ENCODE results near the gene ZNF701. TPM values are rescaled to one million over a fixed set of nuclear protein-coding genes. Genes with fewer than 3 reads are reported as not detected.

Gene ZNF701
- total RNA-seq, result 17.3 and 18.7 TPM in 2 replicates
- long read RNA-seq, transcript ZNF701-202 (4 exons, 2,634 nt), result major isoform, 10 of 13 reads
- long read RNA-seq, partial matches to known transcripts, result 0 of 13 reads
- long read RNA-seq, other reads (novel, unspliced or antisense), result 3 of 13 reads

DNA sequence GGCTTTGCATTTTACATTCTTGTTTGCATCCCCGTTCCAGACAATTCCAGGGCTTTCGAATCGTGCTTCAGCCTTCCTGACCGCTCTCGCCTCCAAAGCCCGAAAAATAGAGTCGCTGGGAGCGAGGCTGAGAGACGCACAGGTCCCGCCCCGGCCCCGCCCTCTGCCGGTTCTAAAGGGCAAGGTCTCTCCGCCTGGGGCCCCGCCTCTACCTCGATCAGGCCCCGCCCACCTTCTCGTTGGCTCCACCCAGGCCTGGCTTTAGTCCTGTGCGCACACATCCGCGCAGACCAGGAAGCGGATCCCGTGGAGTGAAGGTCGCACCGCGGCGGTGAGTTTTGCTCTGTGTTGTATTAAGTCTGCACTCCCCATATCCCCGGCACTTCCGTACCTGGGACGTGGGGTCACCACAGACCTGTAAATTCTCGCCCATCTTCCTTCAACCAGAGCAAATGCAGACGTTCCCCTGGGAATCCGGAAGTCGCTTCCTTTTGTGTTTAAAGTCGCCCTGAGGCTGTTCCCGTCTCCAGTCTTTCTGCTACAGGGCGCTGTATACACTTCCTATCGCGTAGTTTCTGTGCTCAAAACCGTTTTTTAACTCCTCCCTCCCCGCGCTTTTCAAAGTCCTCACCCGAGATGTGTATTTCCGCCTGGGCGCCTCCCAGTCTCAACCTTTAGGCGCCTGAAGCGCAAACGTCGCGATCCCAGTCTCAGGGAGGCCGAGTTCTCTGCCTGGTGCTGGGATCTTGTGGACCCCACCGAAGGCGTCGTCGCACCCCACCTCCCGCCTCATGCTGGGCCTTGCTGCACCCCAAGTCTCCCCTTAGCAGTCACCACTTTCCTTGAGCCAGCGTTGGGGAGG is at the start of gene ZNF701:
TSS of gene ZNF701 (plus strand) at position 288 of the 862 bp plus-strand sequence. CDS start 3,861 bp downstream, outside the sequence.
- peak within 1 kb of the TSS; percentile 98 for H3K27ac Mint-ChIP-seq (ENCODE audit: unreplicated experiment)
- peak; percentile 97 for DNase-seq (ENCODE audit: low read depth, low spot score)
- no peaks in the 10 kb centered on the region for H3K27me3 Mint-ChIP-seq (ENCODE audit: low read depth)
- H3K4me1 Mint-ChIP-seq, result peaks cover 28% of the 10 kb centered on the region
- H3K9me3 Mint-ChIP-seq, result no peaks in the 10 kb centered on the region
- TF ChIP-seq CTCF (conservative IDR thresholded peaks at IDR 0.05), result peak; percentile 49
- peak within 1 kb of the TSS; percentile 90 for H3K4me3 Mint-ChIP-seq
- peaks cover 12% of the 10 kb centered on the region for H3K36me3 Mint-ChIP-seq (ENCODE audit: low read depth)

DNA sequence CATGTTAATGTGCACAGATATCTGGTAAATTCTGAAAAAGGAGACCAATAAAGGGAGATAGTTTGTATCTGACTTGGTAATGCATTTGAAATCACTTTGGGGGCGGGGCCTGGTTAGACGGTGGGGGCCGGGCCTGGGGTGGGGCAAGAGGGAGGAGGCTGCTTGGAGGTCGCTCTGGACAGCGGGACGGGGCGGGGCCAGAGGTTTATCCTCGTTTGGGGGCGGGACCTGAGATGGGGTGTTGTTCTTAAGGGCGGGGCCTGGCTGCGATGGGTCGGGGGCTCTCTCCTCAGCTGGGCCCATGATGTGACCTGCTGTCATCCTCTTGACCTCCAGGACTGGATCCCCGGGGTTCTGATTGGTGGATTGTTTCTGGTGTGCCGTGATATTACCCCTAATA is 47.5 kb upstream of the ZNF701 start:
- no peak for DNase-seq (ENCODE audit: low read depth, low spot score)
- Mint-ChIP-seq H3K9me3 (no peaks in the 10 kb centered on the region), H3K4me1 (peaks cover 24% of the 10 kb centered on the region), H3K4me3 (peak overlapping the region; percentile 39), H3K27ac (ENCODE audit: unreplicated experiment) (no peak overlapping the region), H3K36me3 (ENCODE audit: low read depth) (no peaks in the 10 kb centered on the region), H3K27me3 (ENCODE audit: low read depth) (no peaks in the 10 kb centered on the region)
- TF ChIP-seq CTCF (conservative IDR thresholded peaks at IDR 0.05), result no peak

DNA sequence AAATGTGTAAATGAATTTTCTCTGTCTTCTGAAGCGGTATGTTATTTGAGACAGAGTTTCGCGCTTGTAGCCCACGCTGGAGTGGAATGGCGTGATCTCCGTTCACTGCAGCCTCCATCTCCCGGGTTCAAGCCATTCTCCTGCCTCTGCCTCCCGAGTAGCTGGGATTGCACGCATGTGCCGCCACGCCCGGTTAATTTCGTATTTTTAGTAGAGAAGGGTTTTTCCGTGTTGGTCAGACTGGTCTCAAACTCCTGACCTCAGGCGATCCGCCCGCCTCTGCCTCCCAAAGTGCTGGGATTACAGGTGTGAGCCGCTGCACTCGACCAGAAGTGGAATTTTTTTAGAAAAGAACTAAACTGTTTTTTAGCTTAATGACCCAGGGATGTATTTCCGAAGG is 46.0 kb upstream of the ZNF701 start:
- Mint-ChIP-seq H3K36me3 (ENCODE audit: low read depth) (no peaks in the 10 kb centered on the region), H3K27me3 (ENCODE audit: low read depth) (no peaks in the 10 kb centered on the region), H3K4me1 (peaks cover 27% of the 10 kb centered on the region), H3K9me3 (no peaks in the 10 kb centered on the region), H3K4me3 (no peak overlapping the region), H3K27ac (ENCODE audit: unreplicated experiment) (no peak overlapping the region)
- no peak for DNase-seq (ENCODE audit: low read depth, low spot score)
- TF ChIP-seq CTCF (conservative IDR thresholded peaks at IDR 0.05), result no peak

DNA sequence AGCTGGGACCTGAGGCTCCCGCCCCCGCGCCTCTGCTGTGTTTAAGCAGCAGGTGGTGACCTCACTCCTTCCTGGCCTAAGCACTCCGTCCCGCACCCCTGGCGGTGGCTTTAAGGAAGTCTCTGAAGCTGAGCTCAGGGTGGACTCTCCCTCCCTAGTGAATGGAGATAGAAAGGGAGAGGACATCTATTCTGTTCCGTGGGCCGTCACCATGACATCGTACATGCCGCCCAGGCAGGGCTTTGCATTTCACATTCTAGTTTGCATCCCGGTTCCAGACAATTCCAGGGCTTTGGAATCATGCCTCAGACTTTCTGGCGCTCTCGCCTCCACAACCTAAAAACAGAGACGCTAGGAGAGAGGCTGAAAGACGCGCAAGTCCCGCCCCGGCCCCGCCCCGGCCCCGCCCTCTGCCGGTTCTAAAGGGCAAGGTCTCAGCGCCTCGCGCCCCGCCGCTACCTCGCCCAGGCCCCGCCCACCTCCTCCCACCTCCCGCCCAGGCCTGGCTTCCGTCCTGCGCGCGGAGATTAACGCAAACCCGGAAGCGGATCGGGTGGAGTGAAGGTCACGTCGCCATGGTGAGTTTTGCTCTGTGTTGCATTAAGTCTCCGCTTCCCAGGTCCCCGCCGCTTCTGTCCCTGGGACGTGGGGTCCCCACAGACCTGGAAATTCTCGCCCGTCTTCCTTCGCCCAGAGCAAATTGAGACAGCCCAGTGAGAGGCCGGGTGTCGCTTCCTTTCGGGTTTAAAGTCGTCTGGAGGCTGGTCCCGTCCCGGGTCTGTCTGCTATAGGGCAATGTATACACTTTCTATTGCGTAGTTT is 42.7 kb upstream of the ZNF701 start, which contains the start of gene ZNF808:
TSS of gene ZNF808 (plus strand) at position 535 of the 822 bp plus-strand sequence. CDS start 15,617 bp downstream, outside the sequence.
- Mint-ChIP-seq H3K36me3 (ENCODE audit: low read depth) (no peaks in the 10 kb centered on the region), H3K9me3 (no peaks in the 10 kb centered on the region), H3K4me3 (peak within 1 kb of the TSS; percentile 95), H3K27me3 (ENCODE audit: low read depth) (no peaks in the 10 kb centered on the region), H3K4me1 (peaks cover 19% of the 10 kb centered on the region), H3K27ac (ENCODE audit: unreplicated experiment) (peak within 1 kb of the TSS; percentile 97)
- peak; percentile 86 for DNase-seq (ENCODE audit: low read depth, low spot score)
- TF ChIP-seq CTCF (conservative IDR thresholded peaks at IDR 0.05), result peak; percentile 75

DNA sequence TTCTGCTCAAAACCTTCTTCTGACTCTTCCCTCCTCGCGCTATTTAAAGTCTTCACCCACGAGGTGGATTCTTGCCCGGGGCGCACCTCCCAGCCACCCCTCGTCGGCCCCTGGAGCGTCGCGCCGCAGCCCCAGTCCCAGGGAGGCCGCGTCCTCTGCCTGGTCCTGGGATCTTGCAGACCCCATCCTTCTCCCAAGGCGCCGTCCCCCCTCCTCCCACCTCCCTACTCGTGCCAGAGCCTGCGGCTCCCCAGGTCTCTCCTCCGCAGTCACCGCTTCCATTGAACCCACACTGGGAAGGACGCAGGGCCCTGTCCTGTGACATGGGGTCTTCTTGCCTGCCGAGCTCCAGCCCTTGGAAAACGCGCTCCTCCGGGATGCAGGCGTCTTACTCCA is 42.1 kb upstream of the ZNF701 start:
- Mint-ChIP-seq H3K4me1 (peaks cover 19% of the 10 kb centered on the region), H3K36me3 (ENCODE audit: low read depth) (no peaks in the 10 kb centered on the region), H3K27me3 (ENCODE audit: low read depth) (no peaks in the 10 kb centered on the region), H3K4me3 (peak overlapping the region; percentile 95), H3K9me3 (no peaks in the 10 kb centered on the region), H3K27ac (ENCODE audit: unreplicated experiment) (peak overlapping the region; percentile 96)
- TF ChIP-seq CTCF (conservative IDR thresholded peaks at IDR 0.05), result no peak
- no peak for DNase-seq (ENCODE audit: low read depth, low spot score)
